ENCODE measurements around the gene ASPDH. TPM values are rescaled to one million over a fixed set of nuclear protein-coding genes. Genes with fewer than 3 reads are reported as not detected.

The ASPDH gene
- total RNA-seq, 1 experiment from 2014 or later = not detected

DNA sequence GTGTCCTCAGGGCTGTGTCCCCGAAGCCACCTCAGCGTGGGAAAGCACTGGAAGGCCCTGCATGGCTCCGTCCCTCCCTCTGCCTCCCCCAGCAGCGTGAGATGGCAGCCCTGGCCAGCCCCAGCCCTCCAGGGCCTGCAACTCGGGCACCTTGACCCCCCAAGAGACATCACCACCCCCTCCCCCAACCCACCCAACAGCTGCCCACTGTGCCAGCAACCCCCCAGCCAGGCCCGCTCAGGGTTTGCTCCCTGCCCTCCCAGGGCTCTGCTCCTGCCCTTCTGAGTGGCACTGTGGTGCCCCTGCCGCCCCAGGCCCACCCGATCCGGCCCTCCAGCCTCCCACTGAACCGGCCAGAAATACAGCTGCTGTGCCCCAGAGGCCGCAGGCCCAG is 1.5 kb upstream of the ASPDH start:
- Histone ChIP-seq H3K23me2 (ENCODE audit: insufficient read length, low read depth, low read length, poor library complexity, severe bottlenecking) (no peaks in the 10 kb centered on the region), H3K9me3 (ENCODE audit: control insufficient read depth, low read depth, low read length) (no peaks in the 10 kb centered on the region), H2BK15ac (ENCODE audit: low read depth, low read length) (no peak overlapping the region), H2AFZ (ENCODE audit: low read length) (no peak overlapping the region), H3K14ac (ENCODE audit: insufficient read depth, low read length) (no peak overlapping the region), H3K18ac (ENCODE audit: insufficient read length, low read depth, low read length) (no peak overlapping the region), H2AK5ac (ENCODE audit: insufficient read length, low read length) (no peak overlapping the region), H3K9ac (ENCODE audit: extremely low read depth, insufficient read length, low read length) (no peak overlapping the region), H3K4me2 (ENCODE audit: insufficient read depth, insufficient read length, low read length) (no peak overlapping the region), H3K27me3 (ENCODE audit: insufficient read depth, low read length) (no peaks in the 10 kb centered on the region), H2BK5ac (ENCODE audit: insufficient read length, low read length) (no peak overlapping the region), H3K79me2 (ENCODE audit: insufficient read depth, low read length) (no peaks in the 10 kb centered on the region), H3K79me1 (ENCODE audit: insufficient read depth, low read depth, low read length, poor library complexity, severe bottlenecking) (no peaks in the 10 kb centered on the region), H2BK12ac (ENCODE audit: insufficient read length, low read depth, low read length) (no peak overlapping the region), H4K20me1 (ENCODE audit: control insufficient read depth, insufficient read depth, insufficient read length) (no peaks in the 10 kb centered on the region), H3K4me1 (ENCODE audit: insufficient read depth, low read length) (no peaks in the 10 kb centered on the region), H3K56ac (ENCODE audit: insufficient read length, low read depth, low read length) (no peak overlapping the region), H3K4ac (ENCODE audit: low read depth, low read length) (no peak overlapping the region), H3T11ph (ENCODE audit: low read length) (no peak overlapping the region), H4K8ac (replicated peaks; ENCODE audit: insufficient read length, low read depth, low read length) (no peak overlapping the region), H2BK20ac (ENCODE audit: low read depth, low read length, poor library complexity, severe bottlenecking) (no peak overlapping the region), H4K91ac (ENCODE audit: insufficient read length, low read depth, low read length) (no peak overlapping the region), H2BK120ac (ENCODE audit: low read depth, low read length, poor library complexity, severe bottlenecking) (no peak overlapping the region), H3K23ac (ENCODE audit: insufficient read length, low read depth, low read length) (no peak overlapping the region), H3K27ac (ENCODE audit: insufficient read length, low read depth, low read length) (no peak overlapping the region), H4K5ac (ENCODE audit: insufficient read length, low read depth, low read length) (no peak overlapping the region)
- no peak for DNase-seq
- no peak overlapping the region for H3K27ac Mint-ChIP-seq
- peaks cover 51% of the 10 kb centered on the region for H3K27me3 Mint-ChIP-seq (ENCODE audit: low read depth)
- no peaks in the 10 kb centered on the region; a peak in 1 of 5 replicates for H3K9me3 Mint-ChIP-seq
- TF ChIP-seq, protein P1, sequence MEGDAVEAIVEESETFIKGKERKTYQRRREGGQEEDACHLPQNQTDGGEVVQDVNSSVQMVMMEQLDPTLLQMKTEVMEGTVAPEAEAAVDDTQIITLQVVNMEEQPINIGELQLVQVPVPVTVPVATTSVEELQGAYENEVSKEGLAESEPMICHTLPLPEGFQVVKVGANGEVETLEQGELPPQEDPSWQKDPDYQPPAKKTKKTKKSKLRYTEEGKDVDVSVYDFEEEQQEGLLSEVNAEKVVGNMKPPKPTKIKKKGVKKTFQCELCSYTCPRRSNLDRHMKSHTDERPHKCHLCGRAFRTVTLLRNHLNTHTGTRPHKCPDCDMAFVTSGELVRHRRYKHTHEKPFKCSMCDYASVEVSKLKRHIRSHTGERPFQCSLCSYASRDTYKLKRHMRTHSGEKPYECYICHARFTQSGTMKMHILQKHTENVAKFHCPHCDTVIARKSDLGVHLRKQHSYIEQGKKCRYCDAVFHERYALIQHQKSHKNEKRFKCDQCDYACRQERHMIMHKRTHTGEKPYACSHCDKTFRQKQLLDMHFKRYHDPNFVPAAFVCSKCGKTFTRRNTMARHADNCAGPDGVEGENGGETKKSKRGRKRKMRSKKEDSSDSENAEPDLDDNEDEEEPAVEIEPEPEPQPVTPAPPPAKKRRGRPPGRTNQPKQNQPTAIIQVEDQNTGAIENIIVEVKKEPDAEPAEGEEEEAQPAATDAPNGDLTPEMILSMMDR (conservative IDR thresholded peaks at IDR 0.05) = no peak
- peaks cover 7 to 26% of the 10 kb centered on the region in 2 experiments for H3K4me1 Mint-ChIP-seq
- no peak overlapping the region for H3K4me3 Mint-ChIP-seq
- no CpG with 5 or more reads among the region's 11 CpGs for WGBS (ENCODE audit: extremely low coverage, insufficient read length, low lambda C conversion rate)
- peaks cover 5 to 7% (median 5%) of the 10 kb centered on the region in 3 experiments; a peak in 4 of 7 replicates for H3K36me3 Mint-ChIP-seq (ENCODE audit: insufficient read depth in 1 of 3, low read depth in 3 of 3)
